Measurements from ENCODE around the gene LEP. TPM values are rescaled to one million over a fixed set of nuclear protein-coding genes. Genes with fewer than 3 reads are reported as not detected.

Gene LEP
- total and polyA plus RNA-seq, 2 donors from 2014 or later, result not detected

DNA sequence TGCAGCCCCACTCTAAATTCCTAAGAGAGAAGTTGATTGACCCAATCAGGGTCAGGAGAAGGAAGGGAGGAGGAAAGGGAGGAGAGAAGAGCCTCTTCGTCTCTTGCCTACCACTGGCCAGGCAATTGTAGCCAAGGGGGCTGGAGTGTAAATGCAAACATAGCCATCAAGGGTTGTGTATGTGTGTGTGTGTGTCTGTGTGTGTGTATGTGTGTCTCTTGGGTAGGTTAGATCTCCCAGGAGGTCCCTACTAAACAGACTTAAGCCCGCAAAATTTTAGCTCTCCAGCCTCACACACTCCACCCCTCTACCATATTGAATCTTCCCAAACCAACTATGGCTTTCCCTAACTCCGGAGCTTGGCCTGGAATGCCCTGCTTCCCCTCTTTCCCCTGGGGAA is 3.8 kb downstream of the LEP start:
- Histone ChIP-seq H3K27ac (ENCODE audit: low read depth in 2 of 2, low read length in 2 of 2) (no peak overlapping the region), H3K4me1 (ENCODE audit: control insufficient read depth in 2 of 3, insufficient read depth in 2 of 3, low read depth in 1 of 3, low read length in 3 of 3) (no peaks in the 10 kb centered on the region), H3K36me3 (ENCODE audit: control insufficient read depth in 2 of 3, insufficient read depth in 3 of 3, low read length in 3 of 3) (no peaks in the 10 kb centered on the region), H3K9me3 (ENCODE audit: control insufficient read depth in 2 of 3, insufficient read depth in 1 of 3, low read length in 3 of 3) (no peaks in the 10 kb centered on the region), H3K9ac (ENCODE audit: low read length in 3 of 3) (no peak overlapping the region), H3K4me3 (ENCODE audit: low read length in 3 of 3) (no peak overlapping the region), H3K27me3 (ENCODE audit: control insufficient read depth, insufficient read depth, low read length) (peaks cover 8% of the 10 kb centered on the region)
- intact Hi-C loops (cut with DNase I), result no loop called here
- no peak for DNase-seq
- TF ChIP-seq, protein P1, sequence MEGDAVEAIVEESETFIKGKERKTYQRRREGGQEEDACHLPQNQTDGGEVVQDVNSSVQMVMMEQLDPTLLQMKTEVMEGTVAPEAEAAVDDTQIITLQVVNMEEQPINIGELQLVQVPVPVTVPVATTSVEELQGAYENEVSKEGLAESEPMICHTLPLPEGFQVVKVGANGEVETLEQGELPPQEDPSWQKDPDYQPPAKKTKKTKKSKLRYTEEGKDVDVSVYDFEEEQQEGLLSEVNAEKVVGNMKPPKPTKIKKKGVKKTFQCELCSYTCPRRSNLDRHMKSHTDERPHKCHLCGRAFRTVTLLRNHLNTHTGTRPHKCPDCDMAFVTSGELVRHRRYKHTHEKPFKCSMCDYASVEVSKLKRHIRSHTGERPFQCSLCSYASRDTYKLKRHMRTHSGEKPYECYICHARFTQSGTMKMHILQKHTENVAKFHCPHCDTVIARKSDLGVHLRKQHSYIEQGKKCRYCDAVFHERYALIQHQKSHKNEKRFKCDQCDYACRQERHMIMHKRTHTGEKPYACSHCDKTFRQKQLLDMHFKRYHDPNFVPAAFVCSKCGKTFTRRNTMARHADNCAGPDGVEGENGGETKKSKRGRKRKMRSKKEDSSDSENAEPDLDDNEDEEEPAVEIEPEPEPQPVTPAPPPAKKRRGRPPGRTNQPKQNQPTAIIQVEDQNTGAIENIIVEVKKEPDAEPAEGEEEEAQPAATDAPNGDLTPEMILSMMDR (IDR thresholded peaks at IDR 0.05; ENCODE audit: borderline replicate concordance, extremely low read depth, insufficient read depth), result no peak
- FAIRE-seq, result no peak

DNA sequence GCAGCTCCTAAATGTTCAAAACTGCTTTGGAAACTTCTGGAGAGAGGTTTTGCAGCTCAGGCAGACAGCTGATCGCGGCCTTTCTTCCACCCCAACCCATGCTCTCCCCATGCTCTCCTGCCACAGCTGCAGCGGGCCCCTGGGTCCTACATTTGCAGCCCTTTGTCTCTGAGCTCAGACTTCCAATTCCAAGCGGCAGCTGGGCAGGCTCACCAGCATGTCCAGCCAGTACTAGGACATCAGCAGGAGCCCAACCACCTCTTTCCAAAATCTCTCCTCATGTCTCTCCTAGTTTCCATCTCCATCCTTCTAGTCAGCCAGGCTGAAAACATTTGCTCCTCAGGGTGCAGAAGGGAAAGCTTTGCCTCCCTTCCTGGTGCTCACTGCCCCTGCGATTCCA is 6.0 kb downstream of the LEP start:
- Histone ChIP-seq H3K4me3 (ENCODE audit: low read length in 3 of 3) (no peak overlapping the region), H3K4me1 (ENCODE audit: control insufficient read depth in 2 of 3, insufficient read depth in 2 of 3, low read depth in 1 of 3, low read length in 3 of 3) (no peaks in the 10 kb centered on the region), H3K9me3 (ENCODE audit: control insufficient read depth in 2 of 3, insufficient read depth in 1 of 3, low read length in 3 of 3) (no peaks in the 10 kb centered on the region), H3K9ac (ENCODE audit: low read length in 3 of 3) (no peak overlapping the region), H3K27me3 (ENCODE audit: control insufficient read depth, insufficient read depth, low read length) (peaks cover under 1% of the 10 kb centered on the region), H3K27ac (ENCODE audit: low read depth in 2 of 2, low read length in 2 of 2) (no peak overlapping the region), H3K36me3 (ENCODE audit: control insufficient read depth in 2 of 3, insufficient read depth in 3 of 3, low read length in 3 of 3) (no peaks in the 10 kb centered on the region)
- DNase-seq (peak in 1 of 5 donors; percentile 50), FAIRE-seq (no peak)
- intact Hi-C loops (cut with DNase I), result no loop called here
- TF ChIP-seq, protein P1 (IDR thresholded peaks at IDR 0.05; ENCODE audit: borderline replicate concordance, extremely low read depth, insufficient read depth), result no peak

DNA sequence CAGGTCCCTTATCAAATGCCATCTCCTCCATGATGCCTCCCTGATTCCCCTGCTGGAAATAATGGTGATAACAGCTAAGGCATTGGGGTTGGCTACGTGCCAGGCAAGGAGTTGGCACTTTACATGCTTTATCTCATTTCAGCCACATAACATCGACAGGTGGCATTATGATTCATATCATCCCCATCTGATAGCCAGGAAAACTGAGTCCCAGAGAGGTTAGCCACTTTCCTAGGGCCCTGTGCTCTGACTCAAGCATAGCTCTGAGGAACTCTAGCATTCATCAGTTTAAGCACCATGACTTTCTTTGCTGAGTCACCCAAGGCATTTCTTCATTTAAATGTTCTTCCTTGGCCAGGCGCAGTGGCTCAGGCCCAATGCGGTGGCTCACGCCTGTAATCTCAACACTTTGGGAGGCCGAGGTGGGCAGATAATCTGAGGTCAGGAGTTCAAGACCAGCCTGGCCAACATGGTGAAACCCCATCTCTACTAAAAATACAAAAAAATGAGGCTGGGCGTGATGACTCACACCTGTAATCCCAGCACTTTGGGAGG is 6.6 kb downstream of the LEP start:
- FAIRE-seq (no peak), DNase-seq (no peak)
- TF ChIP-seq, protein P1 (IDR thresholded peaks at IDR 0.05; ENCODE audit: borderline replicate concordance, extremely low read depth, insufficient read depth), result no peak
- Histone ChIP-seq H3K9me3 (ENCODE audit: control insufficient read depth in 2 of 3, insufficient read depth in 1 of 3, low read length in 3 of 3) (no peaks in the 10 kb centered on the region), H3K27ac (ENCODE audit: low read depth in 2 of 2, low read length in 2 of 2) (no peak overlapping the region), H3K9ac (ENCODE audit: low read length in 3 of 3) (no peak overlapping the region), H3K4me1 (ENCODE audit: control insufficient read depth in 2 of 3, insufficient read depth in 2 of 3, low read depth in 1 of 3, low read length in 3 of 3) (no peaks in the 10 kb centered on the region), H3K4me3 (ENCODE audit: low read length in 3 of 3) (no peak overlapping the region), H3K36me3 (ENCODE audit: control insufficient read depth in 2 of 3, insufficient read depth in 3 of 3, low read length in 3 of 3) (no peaks in the 10 kb centered on the region), H3K27me3 (ENCODE audit: control insufficient read depth, insufficient read depth, low read length) (no peaks in the 10 kb centered on the region)
- intact Hi-C loops (cut with DNase I), result no loop called here

DNA sequence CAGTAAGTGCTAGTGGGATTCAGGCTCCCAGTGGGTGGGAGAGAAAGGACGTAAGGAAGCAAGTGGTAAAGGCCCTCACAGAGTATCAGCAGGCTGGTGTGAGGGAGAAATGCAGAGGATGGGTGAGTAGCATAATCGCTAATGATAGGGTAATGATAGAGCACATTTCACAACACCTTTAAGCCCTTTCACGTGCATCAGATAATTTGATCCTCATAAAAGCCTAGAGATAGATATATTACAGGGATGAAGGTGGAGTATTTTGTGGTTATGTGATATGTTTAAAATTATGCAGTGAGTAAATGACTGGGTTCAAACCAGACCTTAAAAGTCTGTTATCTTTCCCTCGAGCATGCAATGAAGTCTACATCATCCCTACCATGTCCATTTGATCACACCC is 10.3 kb downstream of the LEP start:
- DNase-seq, result no peak
- Histone ChIP-seq H3K4me3 (ENCODE audit: low read length in 3 of 3) (no peak overlapping the region), H3K9me3 (ENCODE audit: control insufficient read depth in 2 of 3, insufficient read depth in 1 of 3, low read length in 3 of 3) (no peaks in the 10 kb centered on the region), H3K4me1 (ENCODE audit: control insufficient read depth in 2 of 3, insufficient read depth in 2 of 3, low read depth in 1 of 3, low read length in 3 of 3) (no peaks in the 10 kb centered on the region), H3K27me3 (ENCODE audit: control insufficient read depth, insufficient read depth, low read length) (no peaks in the 10 kb centered on the region), H3K27ac (ENCODE audit: low read depth in 2 of 2, low read length in 2 of 2) (no peak overlapping the region), H3K9ac (ENCODE audit: low read length in 3 of 3) (no peak overlapping the region), H3K36me3 (ENCODE audit: control insufficient read depth in 2 of 3, insufficient read depth in 3 of 3, low read length in 3 of 3) (no peaks in the 10 kb centered on the region)
- intact Hi-C loops (cut with DNase I), result no loop called here
- TF ChIP-seq, protein P1 (IDR thresholded peaks at IDR 0.05; ENCODE audit: borderline replicate concordance, extremely low read depth, insufficient read depth), result no peak
- no peak for FAIRE-seq
